PC-9 (cell line): ENCODE measurements around the gene MBP. TPM values are rescaled to one million over a fixed set of nuclear protein-coding genes. Genes with fewer than 3 reads are reported as not detected.

ENCODE experiments used
- BruUV-seq: library from RNA; stranded (reverse); fragments of 400-500 nt; replicated peaks from 2 replicates; lab custom pipeline; 2021; lab: Mats Ljungman, UMichigan
- CTCF ChIA-PET: fragments of 300-600 bp; sonication (Branson Sonifier 250); formaldehyde crosslinking; loops from one replicate; lab custom pipeline; 2022; ENCODE audit warnings: antibody characterized with exemption; lab: Charles Lee
- POLR2A ChIA-PET: fragments of 300-600 bp; sonication (Branson Sonifier 250); formaldehyde crosslinking; loops from one replicate; lab custom pipeline; 2022; ENCODE audit warnings: antibody characterized with exemption; ENCODE audit not compliant: unreplicated experiment; lab: Charles Lee
- DNase-seq, 2 experiments: peaks; one replicate each; pipeline versions ENCODE4 v3.0.0 to v3.0.0-alpha.2; 2015 to 2022; ENCODE audit warnings: mixed read lengths in 1 of 2
- H2AFZ ChIP-seq: fragments of 200-600 bp; sonication (generic); 2 replicates; pipeline ENCODE4 v1.8.1; 2017; ENCODE audit warnings: antibody characterized with exemption
- H3F3A ChIP-seq: fragments of 200-600 bp; sonication (generic); 2 replicates; pipeline ENCODE4 v1.8.1; 2017; ENCODE audit warnings: antibody characterized with exemption, mild to moderate bottlenecking, low read depth; ENCODE audit not compliant: insufficient read depth
- H3K27ac ChIP-seq: fragments of 200-600 bp; sonication (generic); 2 replicates; pipeline ENCODE4 v1.6.1; 2016; ENCODE audit warnings: mixed run types
- H3K27me3 ChIP-seq: fragments of 200-600 bp; sonication (generic); 2 replicates; pipeline ENCODE4 v1.6.1; 2016; ENCODE audit warnings: low read depth, mixed run types; ENCODE audit not compliant: insufficient read depth
- H3K36me3 ChIP-seq: fragments of 200-600 bp; sonication (generic); 2 replicates; pipeline ENCODE4 v1.6.1; 2016; ENCODE audit warnings: low read depth, mixed run types
- H3K4me1 ChIP-seq: fragments of 200-600 bp; sonication (generic); replicated peaks from 2 replicates; pipeline ENCODE4 v1.6.1; 2016; ENCODE audit warnings: mixed run types; ENCODE audit not compliant: insufficient read depth
- H3K4me2 ChIP-seq: fragments of 200-600 bp; sonication (generic); 2 replicates; pipeline ENCODE4 v1.6.1; 2017; ENCODE audit warnings: mixed run types
- H3K4me3 ChIP-seq: fragments of 200-600 bp; sonication (generic); 2 replicates; pipeline ENCODE4 v1.6.1; 2016; ENCODE audit warnings: mixed run types
- H3K79me2 ChIP-seq: fragments of 200-600 bp; sonication (generic); 2 replicates; pipeline ENCODE4 v1.6.1; 2017; ENCODE audit warnings: low read depth, mixed run types
- H3K9me2 ChIP-seq: fragments of 200-600 bp; sonication (generic); 2 replicates; pipeline ENCODE4 v1.8.1; 2017; ENCODE audit warnings: mild to moderate bottlenecking; ENCODE audit not compliant: insufficient read depth
- H3K9me3 ChIP-seq: fragments of 200-600 bp; sonication (generic); 2 replicates; pipeline ENCODE4 v1.8.1; 2016; ENCODE audit warnings: low read depth; ENCODE audit not compliant: insufficient read depth
- H4K20me1 ChIP-seq: fragments of 200-600 bp; sonication (generic); 2 replicates; pipeline ENCODE4 v1.8.1; 2017; ENCODE audit not compliant: insufficient read depth
- EZH2 ChIP-seq: fragments of 200-600 bp; sonication (generic); IDR thresholded peaks from 2 replicates; pipeline ENCODE4 v1.8.0; 2017; ENCODE audit warnings: antibody characterized with exemption, low read depth
- intact Hi-C: fragments of 100-400 bp; cut with micrococcal nuclease; formaldehyde crosslinking; loops from one replicate; pipeline ENCODE4 v1.10.0; 2022; ENCODE audit not compliant: unreplicated experiment
- total RNA-seq: library from RNA; stranded (reverse); gene quantifications from 2 replicates; pipeline ENCODE4 v1.2.3, GENCODE V29; 2021
- TF ChIP-seq, protein P1 (sequence below): fragments of 200-600 bp; sonication (generic); conservative IDR thresholded peaks from 2 replicates; pipeline ENCODE4 v1.6.1; 2017; ENCODE audit warnings: mixed run types, antibody characterized with exemption, mild to moderate bottlenecking, moderate library complexity

MBP gene
- total RNA-seq, 1 experiment from 2014 or later, result 37.9 TPM

DNA sequence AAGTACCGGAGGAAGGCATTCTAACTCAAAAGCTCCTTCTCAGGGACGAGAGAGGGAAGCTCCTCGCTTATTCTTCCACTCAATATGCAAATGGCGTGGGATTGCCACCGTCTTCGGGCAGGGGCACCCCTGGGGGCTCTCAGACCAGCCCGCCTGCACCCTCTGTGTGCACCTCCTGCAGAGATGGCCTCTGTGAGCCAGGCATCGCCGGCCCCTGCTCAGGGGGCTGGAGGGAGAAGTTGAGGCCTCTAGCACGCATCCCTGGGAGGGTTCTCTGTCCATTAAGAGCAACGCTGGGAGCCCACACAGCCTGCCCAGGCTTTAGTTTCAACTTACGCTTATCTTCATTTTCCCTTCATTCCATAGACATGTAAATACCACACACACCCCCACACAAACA, 125.3 kb downstream of the MBP start:
- ChIA-PET CTCF (no interaction called here), POLR2A (no interaction called here)
- Histone ChIP-seq H3K27me3 (no peaks in the 10 kb centered on the region), H3K79me2 (no peaks in the 10 kb centered on the region), H3K9me3 (no peaks in the 10 kb centered on the region), H3K4me3 (no peak overlapping the region), H3K9me2 (no peaks in the 10 kb centered on the region), H4K20me1 (no peaks in the 10 kb centered on the region; the same call in none of the 2 replicates), H3F3A (peaks cover 7% of the 10 kb centered on the region; the same call in 1 of the 2 replicates), H3K4me1 (no peaks in the 10 kb centered on the region), H3K4me2 (no peak overlapping the region), H3K27ac (no peak overlapping the region), H3K36me3 (no peaks in the 10 kb centered on the region), H2AFZ (no peak overlapping the region)
- no peak for DNase-seq
- intact Hi-C loops, result no loop called here
- BruUV-seq, result no TSS peak
- TF ChIP-seq, protein P1, sequence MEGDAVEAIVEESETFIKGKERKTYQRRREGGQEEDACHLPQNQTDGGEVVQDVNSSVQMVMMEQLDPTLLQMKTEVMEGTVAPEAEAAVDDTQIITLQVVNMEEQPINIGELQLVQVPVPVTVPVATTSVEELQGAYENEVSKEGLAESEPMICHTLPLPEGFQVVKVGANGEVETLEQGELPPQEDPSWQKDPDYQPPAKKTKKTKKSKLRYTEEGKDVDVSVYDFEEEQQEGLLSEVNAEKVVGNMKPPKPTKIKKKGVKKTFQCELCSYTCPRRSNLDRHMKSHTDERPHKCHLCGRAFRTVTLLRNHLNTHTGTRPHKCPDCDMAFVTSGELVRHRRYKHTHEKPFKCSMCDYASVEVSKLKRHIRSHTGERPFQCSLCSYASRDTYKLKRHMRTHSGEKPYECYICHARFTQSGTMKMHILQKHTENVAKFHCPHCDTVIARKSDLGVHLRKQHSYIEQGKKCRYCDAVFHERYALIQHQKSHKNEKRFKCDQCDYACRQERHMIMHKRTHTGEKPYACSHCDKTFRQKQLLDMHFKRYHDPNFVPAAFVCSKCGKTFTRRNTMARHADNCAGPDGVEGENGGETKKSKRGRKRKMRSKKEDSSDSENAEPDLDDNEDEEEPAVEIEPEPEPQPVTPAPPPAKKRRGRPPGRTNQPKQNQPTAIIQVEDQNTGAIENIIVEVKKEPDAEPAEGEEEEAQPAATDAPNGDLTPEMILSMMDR, result no peak
- TF ChIP-seq EZH2, result no peak

DNA sequence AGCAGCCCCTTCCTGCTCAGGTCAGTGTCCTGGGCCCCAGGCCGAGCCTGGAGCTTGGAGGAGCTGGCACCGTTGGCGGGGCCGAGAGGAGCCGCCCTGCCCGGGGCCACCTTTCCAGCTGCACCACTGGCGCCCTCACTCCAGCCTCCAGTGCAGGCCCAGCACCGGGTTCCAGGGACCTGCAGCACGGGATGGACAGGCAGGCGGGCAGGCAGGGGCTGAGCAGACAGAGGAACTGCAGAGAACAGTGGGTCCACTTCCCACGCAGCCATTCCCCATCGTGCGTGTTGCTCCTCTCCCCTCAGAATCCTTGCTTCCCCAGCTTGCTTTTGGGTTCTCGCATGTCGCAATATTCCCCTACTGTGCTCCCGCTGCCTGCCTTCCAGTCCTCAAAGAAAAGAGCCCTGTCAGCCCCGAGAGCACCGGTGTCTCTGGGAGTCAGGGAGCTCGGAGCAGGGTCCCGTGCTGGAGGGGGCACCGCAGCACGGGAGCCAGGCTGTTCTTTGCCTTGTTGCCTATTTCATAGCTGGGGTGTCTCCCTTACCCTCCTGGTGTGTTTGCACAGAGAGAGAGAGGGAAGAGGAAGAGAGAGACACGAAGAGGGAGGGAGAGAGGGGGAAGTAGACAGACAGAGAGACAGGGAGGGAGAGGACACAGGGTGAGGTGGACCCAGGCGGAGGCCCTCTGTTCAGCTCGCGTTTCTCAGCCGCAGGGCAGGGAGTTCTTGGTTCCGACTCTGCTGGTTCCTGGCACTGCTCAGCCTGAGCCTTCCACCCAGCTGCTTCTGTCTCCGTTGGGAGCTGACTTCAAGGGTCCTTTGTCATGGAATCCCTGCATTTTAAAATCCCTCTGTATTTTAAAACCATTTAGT, 126.0 kb downstream of the MBP start:
- Histone ChIP-seq H3K27ac (no peak overlapping the region), H3K79me2 (no peaks in the 10 kb centered on the region), H4K20me1 (no peaks in the 10 kb centered on the region; the same call in none of the 2 replicates), H3F3A (peaks cover 12% of the 10 kb centered on the region; the same call in 1 of the 2 replicates), H3K4me1 (no peaks in the 10 kb centered on the region), H3K4me2 (no peak overlapping the region), H3K4me3 (no peak overlapping the region), H2AFZ (no peak overlapping the region), H3K9me3 (no peaks in the 10 kb centered on the region), H3K9me2 (no peaks in the 10 kb centered on the region), H3K27me3 (no peaks in the 10 kb centered on the region), H3K36me3 (no peaks in the 10 kb centered on the region)
- ChIA-PET POLR2A (no interaction called here), CTCF (no interaction called here)
- DNase-seq, result no peak
- intact Hi-C loops, result no loop called here
- no TSS peak for BruUV-seq
- TF ChIP-seq EZH2, result no peak
- TF ChIP-seq, protein P1, result no peak

DNA sequence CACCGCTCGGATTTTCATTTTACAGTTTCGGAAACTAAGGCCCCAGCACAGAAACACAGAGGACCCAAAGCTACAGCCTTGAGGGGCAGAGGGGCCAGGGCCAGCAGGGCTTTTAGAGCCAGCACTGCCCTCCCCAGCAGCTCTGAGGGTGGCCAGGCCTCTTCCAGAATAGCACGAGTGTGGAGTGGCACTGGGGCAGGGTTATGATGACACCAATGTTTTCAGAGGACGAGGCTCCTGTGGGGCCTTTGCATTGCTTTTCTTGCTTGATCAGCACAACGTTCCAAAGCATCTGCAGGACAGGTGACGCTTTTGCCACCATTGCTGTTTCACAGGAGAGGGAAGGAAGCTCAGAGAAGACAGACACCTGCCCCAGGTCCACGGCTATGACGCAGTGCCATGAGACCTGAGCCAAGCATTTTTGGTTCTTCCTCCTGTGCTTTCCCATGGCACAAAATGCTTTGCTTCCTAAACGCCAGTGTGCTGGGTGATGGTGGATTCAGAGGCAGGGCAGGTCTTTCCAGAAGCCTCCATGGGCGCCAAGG, 126.9 kb downstream of the MBP start:
- ChIA-PET CTCF (no interaction called here), POLR2A (no interaction called here)
- H3K27ac ChIP-seq, result no peak overlapping the region
- H3K4me3 ChIP-seq, result no peak overlapping the region
- no peaks in the 10 kb centered on the region for H3K36me3 ChIP-seq
- peaks cover 19% of the 10 kb centered on the region; the same call in 1 of the 2 replicates for H3F3A ChIP-seq
- no peak overlapping the region for H2AFZ ChIP-seq
- DNase-seq, result no peak
- H3K4me1 ChIP-seq, result no peaks in the 10 kb centered on the region
- intact Hi-C loops, result no loop called here
- no peaks in the 10 kb centered on the region for H3K9me2 ChIP-seq
- no peak for TF ChIP-seq EZH2
- TF ChIP-seq, protein P1, result no peak
- H4K20me1 ChIP-seq, result no peaks in the 10 kb centered on the region; the same call in none of the 2 replicates
- H3K9me3 ChIP-seq, result no peaks in the 10 kb centered on the region
- no TSS peak for BruUV-seq
- no peaks in the 10 kb centered on the region for H3K79me2 ChIP-seq
- no peak overlapping the region for H3K4me2 ChIP-seq
- H3K27me3 ChIP-seq, result no peaks in the 10 kb centered on the region
